Stimulated activated CD4-positive, alpha-beta T cell treated with anti-CD3 and anti-CD28 coated beads, Interleukin-12 subunit alpha, Interleukin-12 subunit beta, amount 100 ng/mL, for 4 hours (primary cell): ENCODE data around the gene SBF1.

Source experiments
- DNase-seq: peaks from one replicate; pipeline ENCODE4 v3.0.0-alpha.2; 2020

SBF1 gene

GRCh38 chr22:50396751-50397370 lies 78.0 kb downstream of the SBF1 start:
- DNase-seq = no peak
